Stimulated activated CD8-positive, alpha-beta memory T cell treated with anti-CD3 and anti-CD28 coated beads, Interleukin-7, amount 100 ng/mL, for 24 hours (primary cell): ENCODE data around the gene CAMTA1.

Experiments used
- DNase-seq: peaks from one replicate; pipeline ENCODE4 v3.0.0-alpha.2; 2020; ENCODE audit warnings: low read depth

Gene CAMTA1

DNA sequence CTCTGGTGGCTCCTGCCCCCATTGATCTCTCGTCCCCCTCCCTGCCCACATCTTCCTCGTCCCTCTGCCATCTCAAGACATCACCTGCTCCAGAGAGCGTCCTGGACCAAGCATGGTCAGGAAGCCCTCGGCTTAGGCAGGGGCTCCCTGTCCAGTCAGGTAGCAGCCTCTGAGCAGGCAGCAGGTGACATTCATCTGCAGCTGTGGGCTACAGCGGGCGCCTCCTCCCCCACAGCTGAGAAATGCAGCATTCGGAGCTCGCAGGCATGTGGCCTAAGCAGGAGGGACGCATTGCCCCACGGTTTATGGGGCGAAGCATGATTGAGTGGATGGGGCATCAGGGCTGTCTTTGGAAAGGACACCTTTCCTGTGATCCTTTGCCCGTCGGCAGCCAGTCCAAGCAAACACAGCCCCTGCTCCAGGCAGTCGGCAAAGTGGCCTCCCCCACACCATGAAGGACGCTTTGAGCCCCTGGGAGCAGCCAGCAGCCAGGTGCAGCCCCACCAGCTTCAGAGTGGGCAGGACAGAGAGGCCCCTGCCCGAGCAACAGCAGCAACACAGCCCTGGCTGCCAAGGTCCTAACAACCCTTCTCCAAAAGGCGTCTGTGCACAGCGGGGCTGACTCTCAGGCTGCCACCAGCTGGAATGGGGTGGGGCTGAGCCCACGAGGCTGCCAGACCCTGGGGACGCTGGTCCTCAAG, 751.8 kb downstream of the CAMTA1 start:
- no peak for DNase-seq

DNA sequence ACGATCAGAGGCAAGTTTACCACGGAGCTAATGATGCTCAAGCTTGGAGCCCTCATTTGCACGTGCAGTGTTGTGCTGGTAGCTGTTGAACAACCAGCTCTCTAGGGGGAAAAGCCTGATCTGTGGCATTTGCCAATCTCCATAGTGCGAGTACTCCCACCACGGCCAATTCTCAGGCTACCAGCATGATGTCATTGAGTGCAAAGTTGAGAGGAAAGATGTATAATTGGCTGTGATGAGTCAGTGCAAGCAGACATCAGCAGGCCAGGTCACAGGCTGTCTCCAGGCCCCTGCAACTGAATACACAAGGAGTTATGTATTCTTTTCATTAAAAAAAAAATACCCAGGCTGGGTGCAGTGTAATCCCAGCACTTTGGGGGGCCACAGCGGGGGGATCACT, 752.8 kb downstream of the CAMTA1 start:
- DNase-seq = no peak

DNA sequence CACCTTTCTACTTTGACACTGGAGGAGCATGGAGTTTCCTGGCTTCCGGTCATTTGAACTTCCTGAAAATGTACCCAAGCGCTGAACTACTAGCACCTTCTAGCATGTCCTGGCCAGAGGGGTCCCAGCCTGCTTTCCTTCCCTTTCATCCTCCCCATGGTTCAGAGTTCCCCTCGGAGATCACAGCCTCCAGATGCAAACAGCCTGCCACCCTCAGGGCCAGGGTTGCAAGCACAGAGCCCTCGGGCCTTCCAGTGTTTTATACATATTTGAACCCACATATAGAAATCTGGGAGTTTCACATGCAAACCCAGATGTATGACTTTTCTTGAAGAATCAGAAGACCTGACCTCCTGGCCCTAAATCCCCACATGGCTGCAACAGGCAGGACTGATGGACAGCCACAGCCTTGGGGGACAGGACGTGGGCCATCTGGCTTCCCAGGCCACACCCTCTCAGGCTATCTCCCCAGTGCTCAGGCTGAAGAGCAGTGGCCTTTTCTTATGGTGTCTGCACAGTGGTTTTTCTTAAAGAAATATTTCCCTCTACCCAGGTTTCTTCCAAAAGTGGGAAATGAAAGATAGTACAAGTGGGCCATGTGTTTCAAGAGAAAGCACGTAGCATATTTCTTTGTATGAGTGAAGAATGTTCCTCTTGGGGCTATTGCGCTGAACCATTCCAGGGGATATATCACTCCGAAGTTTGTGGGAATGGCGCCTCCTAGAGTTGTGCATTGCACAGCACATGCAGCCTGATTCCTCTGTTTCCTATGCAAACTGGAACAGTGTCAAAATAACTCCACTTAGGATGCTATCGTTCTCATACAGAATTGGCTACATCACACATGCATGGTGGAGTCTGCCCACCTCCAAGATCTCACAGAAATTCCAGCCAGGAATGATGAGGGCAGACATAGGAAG, 753.9 kb downstream of the CAMTA1 start:
- DNase-seq = no peak

DNA sequence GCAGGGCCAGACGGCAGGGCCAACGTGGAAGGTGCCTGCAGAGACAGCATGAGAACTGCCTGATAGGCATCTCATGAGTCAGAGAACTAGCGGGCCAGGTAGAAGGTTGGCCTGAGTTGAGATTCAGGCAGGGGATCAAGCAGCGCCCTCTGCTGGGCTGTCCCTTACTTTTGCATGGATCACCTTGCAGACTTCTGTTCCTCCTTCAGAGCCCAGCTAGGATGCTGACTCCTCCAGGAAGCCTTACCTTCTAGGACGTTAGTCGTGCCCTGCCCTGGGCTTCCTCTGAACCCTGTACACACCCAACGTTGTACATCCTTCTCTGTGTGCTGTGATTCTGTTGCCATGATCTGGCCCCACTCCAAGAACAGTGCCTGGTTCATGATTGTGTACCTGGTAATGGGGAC, 754.5 kb downstream of the CAMTA1 start:
- no peak for DNase-seq

DNA sequence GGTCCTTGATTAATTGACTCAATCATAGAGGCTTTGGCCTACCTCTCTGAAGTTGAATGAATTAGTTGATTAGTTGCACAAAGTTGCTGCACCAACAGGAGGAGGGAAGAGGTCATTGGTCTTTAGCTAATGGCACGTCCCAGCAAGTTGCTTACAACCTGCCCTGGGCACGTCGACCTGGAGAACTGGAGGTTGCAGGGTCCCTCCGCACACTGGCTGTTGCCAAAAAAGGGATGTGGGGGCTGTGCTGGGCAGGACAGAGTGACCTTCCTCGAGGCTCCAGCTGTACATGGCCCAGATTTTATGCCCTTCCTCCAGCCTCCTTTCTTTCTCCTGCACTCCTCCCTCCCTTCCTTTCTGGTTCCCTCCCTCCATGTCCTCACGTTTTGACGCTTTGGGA, 755.6 kb downstream of the CAMTA1 start:
- DNase-seq = no peak

DNA sequence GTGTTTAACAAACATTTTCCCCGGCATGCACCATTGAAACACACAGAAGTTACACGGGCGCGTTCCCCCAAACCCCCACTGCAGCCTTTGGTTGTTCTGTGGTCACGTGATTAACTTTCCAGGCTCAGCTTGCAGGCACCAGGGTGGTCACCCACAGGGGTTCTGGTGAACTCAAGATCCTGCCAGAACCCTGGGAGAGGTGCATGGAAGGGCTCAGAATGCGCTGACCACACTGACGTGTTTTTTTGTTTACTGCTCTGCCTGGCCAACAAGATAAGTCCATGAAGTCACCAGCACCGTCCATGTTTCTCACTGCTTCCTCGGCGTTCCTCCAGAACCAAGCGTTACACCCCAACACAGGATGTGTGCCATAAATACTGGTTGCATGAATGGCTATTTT, 756.4 kb downstream of the CAMTA1 start:
- DNase-seq = no peak

DNA sequence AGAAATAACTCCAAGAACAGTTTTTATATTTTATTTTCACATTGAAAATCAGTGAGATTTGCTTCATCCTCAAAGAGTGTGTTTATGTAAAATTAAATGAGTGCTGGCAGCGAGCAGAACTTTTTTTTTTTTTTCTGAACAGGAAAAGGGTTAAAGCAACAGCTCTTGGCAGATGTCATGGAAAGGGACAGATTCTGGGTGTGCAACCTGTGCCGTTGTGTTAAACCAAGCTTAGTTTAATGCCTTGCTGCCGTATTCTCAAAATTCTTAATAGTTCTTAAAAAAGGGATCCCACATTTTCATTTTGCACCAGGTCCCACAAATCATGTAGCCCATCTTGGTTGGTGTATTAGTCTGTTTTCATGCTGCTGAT, 758.5 kb downstream of the CAMTA1 start:
- DNase-seq = no peak

DNA sequence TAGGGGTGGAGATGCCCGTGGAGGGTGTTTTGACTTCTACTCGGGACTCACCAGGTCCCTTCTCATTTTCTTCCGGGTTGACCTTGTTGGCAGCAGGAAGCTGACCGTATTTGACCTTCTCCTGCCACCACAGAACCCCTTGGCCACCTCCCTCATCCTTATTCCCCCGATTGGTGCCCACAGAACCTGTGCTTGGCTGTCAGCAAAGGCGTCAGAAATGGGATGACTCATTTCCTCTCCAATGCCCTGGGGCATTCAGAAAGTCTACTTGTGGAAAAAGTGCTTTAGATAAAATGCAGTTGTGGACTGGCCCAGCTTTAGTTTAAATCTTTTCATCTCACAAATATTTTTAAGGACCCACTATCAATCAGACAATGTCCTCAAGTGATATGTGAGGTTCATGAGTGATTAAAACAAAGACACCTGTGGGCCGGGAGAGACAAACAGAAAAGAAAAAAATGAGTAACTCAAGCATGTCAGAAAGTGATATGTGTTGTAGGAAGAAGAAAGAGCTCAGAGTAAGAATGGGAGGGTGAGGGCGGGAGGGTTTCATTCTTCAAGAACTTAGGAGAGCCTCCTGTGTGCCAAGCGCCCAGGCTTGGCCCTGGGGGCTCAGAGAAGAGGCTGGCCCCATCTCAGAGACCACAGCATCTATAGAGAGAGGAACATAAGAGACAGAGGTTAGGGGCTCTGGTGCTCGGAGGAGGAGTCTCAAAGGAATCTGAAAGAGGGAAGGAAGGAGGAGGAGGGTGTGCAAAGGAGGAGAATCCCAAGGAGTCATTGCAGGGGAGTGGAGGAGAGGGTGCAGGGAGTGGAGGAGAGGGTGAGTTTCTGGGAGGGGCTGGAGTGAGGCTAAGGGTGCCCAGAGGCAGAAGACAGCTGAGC, 764.3 kb downstream of the CAMTA1 start:
- no peak for DNase-seq

DNA sequence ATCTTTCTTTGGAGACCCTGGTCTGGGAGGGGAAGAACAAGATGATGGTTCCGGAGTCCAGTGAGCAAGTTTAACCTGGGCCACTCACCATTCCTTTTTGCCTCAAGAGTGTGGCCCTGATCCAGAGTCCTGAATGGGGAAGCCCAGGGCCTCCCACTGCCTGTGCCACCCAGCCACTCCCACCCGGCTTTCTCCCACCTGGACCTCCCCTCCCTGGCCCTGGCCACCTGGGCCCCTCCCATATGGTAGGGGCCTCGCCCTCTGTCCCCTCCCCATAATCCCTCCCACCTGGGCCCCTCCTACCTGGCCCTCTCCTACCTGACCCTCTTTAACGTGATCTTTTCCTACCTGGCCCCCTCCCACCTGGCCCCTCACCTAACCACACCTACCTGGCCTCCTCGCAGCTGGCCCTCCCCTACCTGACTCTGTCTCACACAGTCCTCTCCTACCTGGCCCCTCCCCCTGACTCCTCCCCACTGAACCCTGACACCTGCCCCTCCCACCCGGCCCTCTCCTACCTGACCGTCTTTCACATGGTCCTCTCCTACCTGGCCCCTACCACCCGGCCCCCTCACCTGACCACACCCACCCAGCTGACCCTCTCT, 765.1 kb downstream of the CAMTA1 start:
- no peak for DNase-seq

DNA sequence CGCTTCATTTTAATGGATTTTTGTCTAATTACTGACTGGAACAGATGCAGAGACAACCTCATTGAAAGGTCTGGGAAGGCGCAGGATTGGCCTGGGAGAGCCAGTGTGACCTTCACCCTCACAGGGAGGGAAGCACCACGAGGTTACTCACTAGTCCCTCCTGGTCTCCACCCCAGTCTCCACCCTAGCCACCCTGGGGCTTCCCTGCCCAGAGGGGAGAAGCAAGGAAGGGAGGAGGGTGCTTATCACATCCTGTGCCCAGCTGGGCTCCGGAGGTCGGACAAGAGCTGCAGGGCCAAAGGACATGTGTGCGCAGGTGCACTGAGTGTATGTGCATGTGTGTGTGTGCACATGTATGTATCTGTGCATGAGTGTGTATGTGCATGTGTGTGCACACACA, 765.7 kb downstream of the CAMTA1 start:
- DNase-seq = no peak

DNA sequence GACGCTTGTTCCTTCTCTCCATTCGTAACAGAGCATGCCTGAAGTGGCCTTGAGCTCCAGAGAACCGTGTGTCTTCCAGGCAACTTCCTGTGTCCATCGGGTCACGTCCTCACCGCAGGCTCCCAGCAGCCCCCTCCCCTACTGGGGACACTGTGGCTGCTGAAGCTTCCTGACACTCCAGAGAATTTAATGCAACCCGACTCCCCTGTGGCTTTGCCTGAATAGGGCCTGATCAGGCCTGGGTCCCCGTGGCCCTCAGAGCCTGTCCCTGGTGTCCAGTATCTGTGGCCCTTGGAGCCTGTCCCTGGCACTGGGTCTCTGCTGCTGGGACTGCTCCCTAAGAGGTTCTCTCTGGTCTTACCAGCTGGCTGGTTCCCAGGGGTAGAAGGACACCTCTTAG, 766.2 kb downstream of the CAMTA1 start:
- no peak for DNase-seq

DNA sequence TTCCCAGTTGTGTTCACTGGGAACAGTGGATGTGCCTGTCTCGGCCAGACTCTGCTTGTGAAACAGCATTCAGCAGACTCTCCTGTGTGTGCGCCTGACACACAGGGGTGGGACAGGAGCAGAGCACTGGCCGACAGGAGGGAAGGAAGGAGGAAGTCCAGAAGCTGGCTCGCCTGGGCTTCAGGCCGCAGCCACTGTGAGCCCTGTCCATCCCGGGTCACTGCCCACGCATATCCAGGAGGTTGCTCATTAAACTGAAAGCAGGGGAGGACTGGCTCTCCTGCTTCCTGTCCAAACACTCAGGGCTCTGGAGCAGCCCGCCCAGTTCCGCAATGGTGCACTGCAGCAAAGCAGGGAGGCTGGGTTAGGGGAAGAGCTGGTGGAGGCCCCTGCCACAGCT, 767.1 kb downstream of the CAMTA1 start:
- DNase-seq = no peak

DNA sequence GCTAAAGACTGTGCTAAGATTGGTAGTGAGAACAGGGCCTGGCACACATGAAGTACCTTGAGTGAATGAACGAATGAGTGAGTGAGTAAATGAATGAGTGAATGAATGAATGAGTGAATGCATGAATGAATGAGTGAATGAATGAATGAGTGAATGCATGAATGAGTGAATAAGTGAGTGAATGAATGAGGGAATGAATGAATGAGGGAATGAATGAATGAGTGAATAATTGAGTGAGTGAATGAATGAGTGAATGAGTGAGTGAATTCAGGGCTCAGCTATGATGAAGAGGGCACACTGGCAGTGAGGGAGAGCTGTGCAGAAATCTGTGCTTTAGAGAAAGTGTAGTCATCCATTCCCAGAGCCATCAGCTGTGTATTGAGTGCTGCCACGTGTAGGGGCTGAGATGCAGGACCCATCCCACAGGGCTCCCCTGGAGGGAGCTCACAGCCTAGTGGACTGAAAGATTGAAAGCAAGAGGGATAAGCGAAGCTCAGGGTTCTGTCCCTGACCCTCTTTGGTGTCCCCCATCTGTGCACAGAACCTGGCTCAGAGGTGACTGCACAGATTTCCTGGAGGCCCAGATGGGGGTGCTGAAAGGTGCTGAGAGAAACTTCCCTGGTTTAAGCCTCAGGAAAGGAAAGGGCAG, 767.9 kb downstream of the CAMTA1 start:
- no peak for DNase-seq

DNA sequence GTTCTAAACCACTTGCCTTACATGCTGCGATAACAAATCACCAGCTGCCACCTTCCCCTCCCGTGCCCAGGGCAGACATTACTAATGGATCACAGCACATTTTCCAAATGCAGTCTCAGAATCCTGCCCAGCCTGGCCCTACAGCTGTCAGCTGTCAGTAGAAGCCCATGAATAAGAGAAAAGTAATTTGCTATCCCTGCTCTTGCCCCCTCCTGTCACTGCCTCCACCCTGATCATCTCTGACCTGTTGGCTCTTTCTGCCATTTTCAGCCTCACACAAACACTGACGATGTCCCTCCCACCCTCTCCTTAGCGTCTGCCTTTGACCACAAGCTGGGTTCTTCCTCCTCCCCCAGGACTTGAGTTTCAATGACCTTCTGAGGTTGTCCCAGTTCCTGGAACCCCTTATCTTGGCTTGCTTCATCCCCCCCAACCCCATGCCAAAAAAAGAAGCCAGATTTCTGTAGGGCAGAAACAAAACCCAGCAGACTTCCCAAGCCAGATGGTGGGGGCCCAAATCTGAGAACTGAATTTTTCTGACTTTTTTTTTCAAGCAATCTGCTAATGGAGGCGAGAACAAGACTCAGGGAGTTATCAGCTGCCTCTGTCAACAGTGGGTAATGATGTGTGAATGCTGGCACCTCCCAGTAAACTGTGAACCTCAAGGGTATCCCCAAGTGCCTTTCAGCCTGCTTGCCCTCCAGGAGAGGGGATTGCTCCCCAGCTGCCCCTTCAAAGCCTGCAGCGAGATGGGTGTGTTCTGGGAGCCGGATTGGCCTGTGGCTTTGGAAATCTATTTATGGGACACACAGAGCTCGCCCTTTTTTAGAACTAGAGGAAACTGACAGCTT, 769.4 kb downstream of the CAMTA1 start:
- DNase-seq = no peak

DNA sequence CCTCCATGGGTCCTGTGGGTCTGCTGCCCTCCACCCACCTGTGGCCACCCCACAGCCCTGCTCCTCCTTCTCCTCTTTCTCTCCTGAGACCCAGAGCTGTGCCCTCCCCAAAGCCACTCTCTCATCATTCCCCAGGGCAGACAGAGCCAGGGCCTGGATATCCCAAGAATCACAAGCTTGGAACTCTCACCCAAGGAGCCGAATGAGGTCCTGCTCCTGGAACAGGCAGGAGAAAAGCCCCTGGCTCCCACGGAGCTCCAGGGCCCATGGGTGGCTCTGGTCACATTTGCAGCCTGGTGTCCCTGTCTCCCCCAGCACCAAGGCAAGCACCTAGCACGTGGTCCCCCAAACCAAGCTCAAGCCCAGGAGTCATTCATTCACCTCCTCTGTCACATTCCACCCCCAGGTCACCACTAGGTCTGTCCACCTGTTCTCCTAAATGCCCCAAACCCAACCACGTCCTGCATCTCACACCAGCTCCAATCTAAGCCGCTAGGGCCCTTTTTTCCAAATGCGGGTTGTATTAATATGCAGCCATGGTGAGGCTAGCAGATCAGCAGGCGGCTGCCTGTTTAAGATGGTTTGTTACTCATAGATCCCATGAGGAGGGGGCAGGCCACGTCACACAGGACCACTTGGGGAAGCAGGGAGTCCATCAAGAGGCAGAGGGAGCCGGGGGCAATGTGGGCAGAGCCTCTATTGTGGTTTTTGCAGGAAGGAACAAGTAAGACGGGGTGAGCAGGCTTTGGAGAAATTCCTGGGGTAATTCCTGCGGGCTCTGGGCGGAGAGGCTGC, 770.3 kb downstream of the CAMTA1 start:
- no peak for DNase-seq

DNA sequence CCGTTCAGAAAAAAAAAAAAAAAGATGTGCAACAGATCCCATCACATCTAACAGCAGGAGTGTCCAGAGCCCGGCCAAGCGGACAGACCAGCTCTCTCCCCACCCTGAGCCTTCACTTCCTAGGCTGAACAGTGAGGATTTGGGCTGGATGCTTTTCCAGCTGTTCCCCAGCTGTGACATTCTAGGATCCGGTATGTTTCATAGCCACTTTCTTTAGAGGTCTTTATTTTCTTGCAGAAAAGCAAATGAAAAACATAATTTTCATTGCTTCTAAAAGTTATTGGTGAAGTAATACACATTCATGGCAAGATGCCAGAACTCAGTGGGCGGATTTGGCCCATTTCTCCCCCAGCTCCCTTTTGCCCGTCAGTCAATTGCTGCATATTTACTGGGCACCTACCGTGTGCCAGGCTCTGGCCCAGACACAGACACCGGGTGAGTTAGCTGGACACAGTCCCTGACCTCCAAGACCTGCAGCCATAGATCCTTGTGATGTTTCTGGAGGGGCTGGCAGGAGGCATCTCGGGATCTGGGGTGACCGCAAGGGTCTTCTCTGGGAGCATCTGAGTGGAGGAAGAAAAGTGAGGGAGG, 772.1 kb downstream of the CAMTA1 start:
- no peak for DNase-seq

DNA sequence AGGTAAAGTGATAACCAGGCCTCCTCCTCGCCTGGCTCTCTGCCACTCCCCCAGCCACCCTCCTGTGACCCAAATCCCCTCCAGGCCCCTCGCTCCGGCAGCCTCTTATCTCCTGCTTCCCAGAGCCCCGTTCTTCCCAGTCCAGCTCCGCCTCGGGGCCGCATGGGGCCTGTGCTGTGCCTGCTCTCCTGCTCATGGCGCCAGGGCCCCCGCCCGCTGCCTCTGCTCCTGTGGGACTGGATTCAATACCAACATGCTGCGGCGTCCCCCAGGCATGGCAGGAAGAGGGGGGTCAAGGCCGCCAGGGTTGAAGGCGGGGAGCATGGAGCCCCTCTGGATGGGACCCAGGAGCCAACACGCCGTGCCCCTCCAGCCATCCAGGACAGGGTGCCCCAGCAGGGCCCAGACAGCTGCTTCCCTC, 772.8 kb downstream of the CAMTA1 start:
- DNase-seq = no peak

DNA sequence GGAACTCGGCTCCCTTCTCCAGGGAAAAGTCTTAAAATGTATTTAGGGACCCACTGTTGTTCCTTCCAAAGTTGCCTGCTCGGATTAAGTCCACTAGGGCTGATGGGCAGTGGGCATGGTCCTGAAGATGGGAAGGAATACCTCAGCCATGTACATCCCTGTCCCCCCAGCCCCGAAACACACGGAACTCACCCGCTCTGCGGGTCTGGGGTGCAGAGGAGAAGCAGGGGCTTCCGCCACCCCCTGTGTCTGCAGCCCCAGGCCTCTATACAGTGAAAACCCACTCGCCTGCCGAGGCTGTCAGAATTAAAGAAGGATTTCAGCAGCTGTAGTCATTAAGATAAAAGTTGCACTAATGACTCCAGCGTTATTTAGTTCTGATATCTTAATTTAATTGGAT, 773.2 kb downstream of the CAMTA1 start:
- DNase-seq = no peak
